GM12874 (cell line): Measurements from ENCODE around the gene THOC5.

Experiments
- CTCF ChIP-seq: IDR thresholded peaks from 2 replicates; pipeline ENCODE4 v1.5.1; 2011; ENCODE audit warnings: low read depth, mild to moderate bottlenecking, control low read depth, low read length, moderate library complexity; ENCODE audit not compliant: insufficient read depth

Gene THOC5

GRCh38 chr22:29580200-29580810 lies 26.7 kb upstream of the THOC5 start:
- no peak for TF ChIP-seq CTCF

DNA sequence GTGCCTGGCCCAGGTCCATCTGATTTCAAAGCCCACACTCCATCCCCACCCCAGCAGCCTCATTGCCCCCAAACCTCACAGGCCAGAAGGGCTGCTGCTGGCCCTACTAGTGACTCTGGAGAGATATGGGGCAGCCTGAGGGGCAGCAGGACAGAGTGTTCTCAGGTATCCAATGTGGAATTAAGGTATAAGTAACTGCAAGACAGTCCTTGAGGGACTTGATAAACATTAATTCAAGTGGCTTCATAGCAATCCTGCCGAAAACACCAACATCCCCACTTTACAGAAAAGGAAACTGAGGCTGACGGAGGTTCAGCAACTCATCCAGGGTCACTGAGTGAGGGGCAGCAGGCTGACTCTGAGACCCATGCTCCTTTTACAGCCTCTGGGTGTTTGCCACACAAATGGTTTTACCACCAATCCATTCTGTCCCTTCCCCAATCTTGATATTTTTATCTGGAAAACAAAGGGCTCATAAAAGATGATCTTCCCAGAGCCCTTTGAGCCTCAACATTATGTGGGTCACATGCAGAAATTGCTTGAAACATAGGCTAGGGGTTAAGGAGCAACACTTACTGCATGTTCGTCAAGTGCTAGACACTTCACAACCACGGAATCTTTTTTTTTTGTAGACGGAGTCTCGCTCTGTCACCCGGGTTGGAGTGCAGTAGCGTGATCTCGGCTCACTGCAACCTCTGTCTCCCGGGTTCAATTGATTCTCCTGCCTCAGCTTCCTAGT lies 25.1 kb upstream of the THOC5 start:
- TF ChIP-seq CTCF: no peak

DNA sequence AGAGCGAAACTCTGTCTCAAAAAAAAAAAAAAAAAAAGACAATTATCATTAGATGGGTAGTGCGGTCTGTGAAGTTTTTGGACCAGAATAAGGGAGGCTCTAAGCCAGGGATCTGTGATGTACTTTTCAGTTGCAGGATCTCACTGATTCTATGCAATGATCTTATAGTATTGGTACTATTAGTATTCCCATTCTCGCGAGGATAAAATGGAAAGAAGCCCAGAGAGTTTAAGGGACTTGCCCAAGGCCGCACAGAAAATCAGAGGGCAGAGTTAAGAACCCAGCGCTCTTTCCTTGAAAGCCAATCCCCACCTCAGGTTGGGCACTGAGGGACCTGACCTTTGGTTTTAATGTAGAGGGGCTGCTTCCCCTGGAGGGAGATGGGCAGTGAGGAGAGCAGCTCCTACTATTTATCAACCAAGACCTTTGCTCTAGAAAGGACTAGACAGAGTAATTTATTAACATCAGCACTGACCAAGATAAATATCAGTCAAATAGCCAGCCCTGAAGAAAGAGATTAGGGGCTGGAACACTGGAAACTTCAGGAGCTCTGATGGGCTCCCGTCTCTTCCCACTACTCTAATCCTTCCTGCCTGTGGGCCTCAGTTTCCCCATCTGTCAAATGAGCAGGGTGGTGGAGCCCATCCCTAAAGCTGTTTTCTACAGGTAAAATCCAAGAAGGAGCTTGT lies 21.3 kb upstream of the THOC5 start:
- TF ChIP-seq CTCF: no peak

DNA sequence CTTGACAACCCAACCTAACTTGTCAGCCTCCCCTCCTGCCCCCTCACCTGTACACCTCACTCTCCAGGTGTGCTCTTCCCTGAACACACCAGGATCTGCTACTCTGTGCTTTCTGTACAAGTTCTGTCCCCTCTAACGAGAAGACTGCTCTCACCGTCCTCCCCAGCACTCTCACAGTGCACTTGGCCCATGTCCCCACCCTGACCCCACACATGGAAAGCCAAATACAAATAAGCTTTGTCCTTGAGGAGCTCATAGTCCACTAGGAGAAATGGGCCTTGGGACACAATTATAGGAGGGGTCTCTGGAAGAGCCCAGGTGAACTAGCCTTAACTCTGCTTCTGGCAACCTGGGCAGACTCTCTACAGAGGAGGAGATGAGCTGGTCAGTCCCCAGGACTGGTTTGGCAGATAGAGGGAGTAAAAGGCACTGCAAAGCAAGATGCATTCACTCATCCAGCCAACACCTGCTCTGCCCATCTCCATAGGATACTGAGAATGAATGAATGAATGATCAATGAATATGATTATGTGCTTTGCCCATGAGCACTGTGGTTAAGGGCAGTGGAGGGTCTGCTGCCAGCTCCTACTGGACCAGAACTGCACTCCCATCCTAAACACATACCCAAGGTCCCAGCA lies 17.5 kb upstream of the THOC5 start:
- TF ChIP-seq CTCF: no peak

DNA sequence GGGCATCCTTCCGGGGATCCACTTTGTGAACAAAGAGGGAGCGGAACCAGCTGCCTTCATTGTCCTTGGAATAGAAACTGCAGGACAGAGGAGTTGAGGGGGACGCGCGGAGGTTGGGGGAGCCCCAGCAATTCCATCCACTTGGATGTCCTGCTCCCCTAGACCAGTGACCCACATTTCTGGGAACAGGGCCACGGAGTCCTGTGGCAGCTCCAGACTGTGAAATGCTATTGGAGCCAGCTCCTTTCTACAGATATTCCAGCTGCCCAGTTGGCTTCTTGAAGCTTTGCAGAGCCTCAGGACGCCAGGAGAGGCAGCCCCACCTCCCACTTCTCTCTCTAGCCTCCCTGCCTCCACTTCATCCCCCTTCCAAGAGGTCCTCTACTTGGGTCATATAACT lies 16.9 kb upstream of the THOC5 start:
- TF ChIP-seq CTCF: no peak

GRCh38 chr22:29569011-29569678 lies 15.6 kb upstream of the THOC5 start:
- TF ChIP-seq CTCF: no peak

- no peak for TF ChIP-seq CTCF
Measured at GRCh38 chr22:29567338-29567737, 13.8 kb upstream of the THOC5 start.
